Measurements from ENCODE around the gene PSMB7. TPM values are rescaled to one million over a fixed set of nuclear protein-coding genes. Genes with fewer than 3 reads are reported as not detected.

PSMB7 gene
- total RNA-seq, 1 experiment from 2014 or later: 187 TPM

GRCh38 chr9:124420991-124421543, 5.8 kb upstream of the PSMB7 start:
- ATAC-seq: no peak
- Mint-ChIP-seq H3K9me3 (no peaks in the 10 kb centered on the region), H3K4me3 (no peak overlapping the region), H3K4me1 (no peaks in the 10 kb centered on the region), H3K36me3 (no peaks in the 10 kb centered on the region), H3K27ac (no peak overlapping the region), H3K27me3 (ENCODE audit: low read depth) (peaks cover 9% of the 10 kb centered on the region)
- no peak for DNase-seq (ENCODE audit: low spot score)
- TF ChIP-seq TCF7 (CRISPR knock-in tag; IDR thresholded peaks at IDR 0.05; ENCODE audit: low read depth): no peak
- TF ChIP-seq TEAD1 (CRISPR knock-in tag; IDR thresholded peaks at IDR 0.05): no peak
- TF ChIP-seq STAT6 (CRISPR knock-in tag; conservative IDR thresholded peaks at IDR 0.05; ENCODE audit: low read depth): no peak
- no peak for TF ChIP-seq ESRRA (CRISPR knock-in tag; IDR thresholded peaks at IDR 0.05; ENCODE audit: borderline replicate concordance)
- TF ChIP-seq SMAD3 (CRISPR knock-in tag; IDR thresholded peaks at IDR 0.05; ENCODE audit: borderline replicate concordance): no peak
- no peak for TF ChIP-seq TEAD4 (CRISPR knock-in tag; IDR thresholded peaks at IDR 0.05)
- TF ChIP-seq, protein P1, sequence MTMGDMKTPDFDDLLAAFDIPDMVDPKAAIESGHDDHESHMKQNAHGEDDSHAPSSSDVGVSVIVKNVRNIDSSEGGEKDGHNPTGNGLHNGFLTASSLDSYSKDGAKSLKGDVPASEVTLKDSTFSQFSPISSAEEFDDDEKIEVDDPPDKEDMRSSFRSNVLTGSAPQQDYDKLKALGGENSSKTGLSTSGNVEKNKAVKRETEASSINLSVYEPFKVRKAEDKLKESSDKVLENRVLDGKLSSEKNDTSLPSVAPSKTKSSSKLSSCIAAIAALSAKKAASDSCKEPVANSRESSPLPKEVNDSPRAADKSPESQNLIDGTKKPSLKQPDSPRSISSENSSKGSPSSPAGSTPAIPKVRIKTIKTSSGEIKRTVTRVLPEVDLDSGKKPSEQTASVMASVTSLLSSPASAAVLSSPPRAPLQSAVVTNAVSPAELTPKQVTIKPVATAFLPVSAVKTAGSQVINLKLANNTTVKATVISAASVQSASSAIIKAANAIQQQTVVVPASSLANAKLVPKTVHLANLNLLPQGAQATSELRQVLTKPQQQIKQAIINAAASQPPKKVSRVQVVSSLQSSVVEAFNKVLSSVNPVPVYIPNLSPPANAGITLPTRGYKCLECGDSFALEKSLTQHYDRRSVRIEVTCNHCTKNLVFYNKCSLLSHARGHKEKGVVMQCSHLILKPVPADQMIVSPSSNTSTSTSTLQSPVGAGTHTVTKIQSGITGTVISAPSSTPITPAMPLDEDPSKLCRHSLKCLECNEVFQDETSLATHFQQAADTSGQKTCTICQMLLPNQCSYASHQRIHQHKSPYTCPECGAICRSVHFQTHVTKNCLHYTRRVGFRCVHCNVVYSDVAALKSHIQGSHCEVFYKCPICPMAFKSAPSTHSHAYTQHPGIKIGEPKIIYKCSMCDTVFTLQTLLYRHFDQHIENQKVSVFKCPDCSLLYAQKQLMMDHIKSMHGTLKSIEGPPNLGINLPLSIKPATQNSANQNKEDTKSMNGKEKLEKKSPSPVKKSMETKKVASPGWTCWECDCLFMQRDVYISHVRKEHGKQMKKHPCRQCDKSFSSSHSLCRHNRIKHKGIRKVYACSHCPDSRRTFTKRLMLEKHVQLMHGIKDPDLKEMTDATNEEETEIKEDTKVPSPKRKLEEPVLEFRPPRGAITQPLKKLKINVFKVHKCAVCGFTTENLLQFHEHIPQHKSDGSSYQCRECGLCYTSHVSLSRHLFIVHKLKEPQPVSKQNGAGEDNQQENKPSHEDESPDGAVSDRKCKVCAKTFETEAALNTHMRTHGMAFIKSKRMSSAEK (CRISPR knock-in tag; IDR thresholded peaks at IDR 0.05; ENCODE audit: borderline replicate concordance): no peak
- TF ChIP-seq GABPB1 (CRISPR knock-in tag; IDR thresholded peaks at IDR 0.05): no peak
- CTCF ChIA-PET: interaction anchor here (1.4 to 2.5 kb wide), 5 partner anchors 22 to 432 kb away, joined by 3 to 10 read pairs (median 3); no protein-coding TSS in a partner anchor
- POLR2A ChIA-PET: no interaction called here

DNA sequence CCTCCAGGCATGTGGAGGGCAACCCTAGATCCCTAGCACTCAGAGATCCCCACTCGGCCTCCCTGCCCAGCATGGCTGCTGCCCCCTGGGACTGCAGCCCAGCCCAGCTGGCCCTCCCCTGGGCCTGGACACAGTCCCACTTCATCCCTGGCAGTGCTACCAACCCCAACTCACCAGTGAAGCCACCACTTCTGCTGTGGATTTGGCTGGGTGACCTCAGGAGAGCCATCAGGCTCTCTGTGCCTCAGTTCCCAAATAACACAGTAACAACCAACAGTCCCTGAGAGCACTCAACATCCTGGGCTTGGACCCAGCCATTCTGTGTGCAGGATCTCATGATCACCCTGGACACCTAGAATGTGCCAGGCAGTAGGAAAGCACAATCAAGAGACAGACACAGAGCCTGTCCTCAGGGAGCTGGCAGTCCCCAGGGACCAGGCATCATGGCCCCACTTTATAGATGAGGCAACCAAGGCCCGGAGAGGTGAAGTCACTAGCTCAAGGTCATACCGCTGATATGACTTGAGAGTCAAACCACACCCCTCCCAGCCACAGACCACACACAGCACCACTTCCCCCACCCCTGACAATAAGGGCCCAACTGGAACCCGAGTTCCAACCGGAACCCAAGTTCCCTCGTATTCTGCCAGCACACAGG, 4.7 kb upstream of the PSMB7 start:
- Mint-ChIP-seq H3K36me3 (no peaks in the 10 kb centered on the region; the same call in 1 of the 2 replicates), H3K27me3 (ENCODE audit: low read depth) (peaks cover 9% of the 10 kb centered on the region), H3K4me3 (no peak overlapping the region), H3K27ac (no peak overlapping the region), H3K9me3 (peaks cover 4% of the 10 kb centered on the region), H3K4me1 (peaks cover 4% of the 10 kb centered on the region)
- DNase-seq (ENCODE audit: low spot score) (no peak), ATAC-seq (no peak)
- TF ChIP-seq PRDM15 (CRISPR knock-in tag; IDR thresholded peaks at IDR 0.05) (no peak), OVOL2 (CRISPR knock-in tag; IDR thresholded peaks at IDR 0.05; ENCODE audit: borderline replicate concordance) (no peak)
- ChIA-PET POLR2A (no interaction called here), CTCF (interaction anchor here (0.6 to 2.5 kb wide), 16 partner anchors 9 to 433 kb away, joined by 3 to 11 read pairs (median 4); no protein-coding TSS in a partner anchor)

Measured in WTC11 (cell line).